Measurements from ENCODE around the gene WNT11.

WNT11 gene

GRCh38 chr11:76209375-76209972 lies 3.2 kb upstream of the WNT11 start:
- peak; percentile 45 for DNase-seq (ENCODE audit: low spot score)
- in situ Hi-C loops (cut with MboI; ENCODE audit: low sequenced_read_pairs, unreplicated experiment), result loop anchor here (25.0 kb wide), 1 partner anchor 478 kb away; no protein-coding TSS in a partner anchor

GRCh38 chr11:76208438-76209374 lies 2.4 kb upstream of the WNT11 start:
- peak; percentile 89 for DNase-seq (ENCODE audit: low spot score)
- peak; percentile 88 for TF ChIP-seq CTCF (IDR thresholded peaks at IDR 0.05; ENCODE audit: borderline replicate concordance, control extremely low read depth, extremely low read depth, insufficient read depth, missing control alignments)
- in situ Hi-C loops (cut with MboI; ENCODE audit: low sequenced_read_pairs, unreplicated experiment), result loop anchor here (25.0 kb wide), 1 partner anchor 479 kb away; no protein-coding TSS in a partner anchor

More at GRCh38 chr11:76209375-76209972, 3.2 kb upstream of the WNT11 start:
- no peak for TF ChIP-seq CTCF (IDR thresholded peaks at IDR 0.05; ENCODE audit: borderline replicate concordance, control extremely low read depth, extremely low read depth, insufficient read depth, missing control alignments)

- in situ Hi-C loops (cut with MboI; ENCODE audit: low sequenced_read_pairs, unreplicated experiment), result loop anchor here (25.0 kb wide), 1 partner anchor 479 kb away; no protein-coding TSS in a partner anchor
- TF ChIP-seq CTCF (IDR thresholded peaks at IDR 0.05; ENCODE audit: borderline replicate concordance, control extremely low read depth, extremely low read depth, insufficient read depth, missing control alignments), result peak; percentile 95
- peak; percentile 92 for DNase-seq (ENCODE audit: low spot score)
Measured at GRCh38 chr11:76207642-76208401, 1.5 kb upstream of the WNT11 start.

GRCh38 chr11:76206077-76206326 lies 300 bp downstream of the WNT11 start:
- TF ChIP-seq CTCF (IDR thresholded peaks at IDR 0.05; ENCODE audit: borderline replicate concordance, control extremely low read depth, extremely low read depth, insufficient read depth, missing control alignments), result no peak
- in situ Hi-C loops (cut with MboI; ENCODE audit: low sequenced_read_pairs, unreplicated experiment), result loop anchor here (25.0 kb wide), 1 partner anchor 481 kb away; no protein-coding TSS in a partner anchor
- no peak for DNase-seq (ENCODE audit: low spot score)

- TF ChIP-seq CTCF (IDR thresholded peaks at IDR 0.05; ENCODE audit: borderline replicate concordance, control extremely low read depth, extremely low read depth, insufficient read depth, missing control alignments), result no peak
- in situ Hi-C loops (cut with MboI; ENCODE audit: low sequenced_read_pairs, unreplicated experiment), result loop anchor here (25.0 kb wide), 1 partner anchor 482 kb away; no protein-coding TSS in a partner anchor
Measured at GRCh38 chr11:76205252-76206076, 838 bp downstream of the WNT11 start.

More at GRCh38 chr11:76205252-76206076, 838 bp downstream of the WNT11 start:
- DNase-seq (ENCODE audit: low spot score), result no peak

Measured in GM13976 (cell line).